KOPT-K1 (cell line): ENCODE measurements around the gene TAS2R19.

Source experiments
- H3K27ac ChIP-seq: fragments of 200-600 bp; sonication (generic); 2 replicates; pipeline ENCODE4 v1.5.1; 2016; ENCODE audit warnings: antibody characterized with exemption, mild to moderate bottlenecking, low read depth, low read length; ENCODE audit not compliant: poor library complexity, severe bottlenecking
- H3K36me3 ChIP-seq: fragments of 200-600 bp; sonication (generic); 2 replicates; pipeline ENCODE4 v1.5.1; 2017; ENCODE audit warnings: antibody characterized with exemption, mild to moderate bottlenecking, low read length, moderate library complexity; ENCODE audit not compliant: insufficient read depth
- H3K9me3 ChIP-seq: fragments of 200-600 bp; sonication (generic); 2 replicates; pipeline ENCODE4 v1.5.1; 2017; ENCODE audit warnings: antibody characterized with exemption, low read length, mild to moderate bottlenecking; ENCODE audit not compliant: insufficient read depth, poor library complexity, severe bottlenecking

TAS2R19 gene

GRCh38 chr12:11023387-11023786 lies 967 bp upstream of the TAS2R19 start:
- peaks cover 24% of the 10 kb centered on the region for H3K36me3 ChIP-seq
- no peak overlapping the region for H3K27ac ChIP-seq
- H3K9me3 ChIP-seq, result peaks cover 16% of the 10 kb centered on the region

GRCh38 chr12:11016937-11017336 lies 5.5 kb downstream of the TAS2R19 start:
- no peaks in the 10 kb centered on the region for H3K9me3 ChIP-seq
- H3K27ac ChIP-seq, result no peak overlapping the region
- peaks cover 15% of the 10 kb centered on the region; the same call in 1 of the 2 replicates for H3K36me3 ChIP-seq

GRCh38 chr12:11015775-11016430 lies 6.5 kb downstream of the TAS2R19 start:
- Histone ChIP-seq H3K27ac (no peak overlapping the region), H3K36me3 (peaks cover 10% of the 10 kb centered on the region; the same call in 1 of the 2 replicates), H3K9me3 (no peaks in the 10 kb centered on the region)

- Histone ChIP-seq H3K36me3 (peaks cover 10% of the 10 kb centered on the region; the same call in 1 of the 2 replicates), H3K27ac (no peak overlapping the region)
Measured at GRCh38 chr12:11014234-11014633, 8.2 kb downstream of the TAS2R19 start.

GRCh38 chr12:11007608-11008007 lies 14.8 kb downstream of the TAS2R19 start:
- Histone ChIP-seq H3K36me3 (peaks cover 4% of the 10 kb centered on the region; the same call in 1 of the 2 replicates), H3K9me3 (no peaks in the 10 kb centered on the region), H3K27ac (no peak overlapping the region)

More at GRCh38 chr12:11014234-11014633, 8.2 kb downstream of the TAS2R19 start:
- H3K9me3 ChIP-seq, result no peaks in the 10 kb centered on the region

GRCh38 chr12:10998204-10998603 lies 24.2 kb downstream of the TAS2R19 start, which contains the start of gene TAS2R20:
TAS2R20 (minus strand) TSS chr12:10998304; CDS start chr12:10997875, 429 bp downstream.
- Histone ChIP-seq H3K36me3 (peaks cover 16% of the 10 kb centered on the region; the same call in 1 of the 2 replicates), H3K9me3 (peaks cover 8% of the 10 kb centered on the region), H3K27ac (no peak within 1 kb of the TSS)

GRCh38 chr12:10994307-10994706 lies 28.1 kb downstream of the TAS2R19 start:
- H3K27ac ChIP-seq, result no peak overlapping the region
- H3K36me3 ChIP-seq, result peaks cover 28% of the 10 kb centered on the region; the same call in 1 of the 2 replicates
- H3K9me3 ChIP-seq, result peaks cover 12% of the 10 kb centered on the region

GRCh38 chr12:10989107-10989506 lies 33.3 kb downstream of the TAS2R19 start:
- peaks cover 12% of the 10 kb centered on the region for H3K9me3 ChIP-seq
- no peak overlapping the region for H3K27ac ChIP-seq
- peaks cover 25% of the 10 kb centered on the region; the same call in 1 of the 2 replicates for H3K36me3 ChIP-seq

- peaks cover 12% of the 10 kb centered on the region for H3K9me3 ChIP-seq
Measured at GRCh38 chr12:10986812-10987211, 35.6 kb downstream of the TAS2R19 start, which contains the start of gene TAS2R50. TAS2R50 (minus strand) TSS chr12:10986912; CDS start chr12:10986860, 52 bp downstream.

GRCh38 chr12:10982244-10982643 lies 40.2 kb downstream of the TAS2R19 start:
- Histone ChIP-seq H3K36me3 (no peaks in the 10 kb centered on the region), H3K27ac (no peak overlapping the region), H3K9me3 (no peaks in the 10 kb centered on the region)

More at GRCh38 chr12:10986812-10987211, 35.6 kb downstream of the TAS2R19 start, which contains the start of gene TAS2R50:
- no peak within 1 kb of the TSS for H3K27ac ChIP-seq
- H3K36me3 ChIP-seq, result peaks cover 10% of the 10 kb centered on the region; the same call in 1 of the 2 replicates

GRCh38 chr12:10974965-10975364 lies 47.5 kb downstream of the TAS2R19 start:
- no peaks in the 10 kb centered on the region for H3K9me3 ChIP-seq
- H3K27ac ChIP-seq, result no peak overlapping the region
- H3K36me3 ChIP-seq, result no peaks in the 10 kb centered on the region
